ENCODE results near the gene GFOD1.

The GFOD1 gene

DNA sequence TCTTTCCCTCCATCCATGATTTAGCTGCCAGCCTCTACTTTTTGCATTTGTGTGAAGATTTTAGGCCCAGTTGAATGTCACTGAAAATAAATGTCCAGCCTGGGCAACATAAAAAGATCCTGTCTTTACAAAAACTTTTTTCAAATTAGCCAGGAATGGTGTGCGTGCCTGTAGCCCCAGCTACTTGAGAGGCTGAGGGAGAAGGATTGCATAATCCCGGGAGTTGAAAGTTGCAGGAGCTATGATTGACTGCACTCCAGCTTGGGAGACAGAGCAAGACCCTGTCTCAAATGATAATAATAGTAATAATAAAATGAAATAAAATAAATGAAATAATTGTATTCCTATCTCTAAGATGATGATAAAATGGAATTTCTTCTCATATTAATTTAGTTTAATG, 5.0 kb upstream of the GFOD1 start:
- DNase-seq (ENCODE audit: low read depth) = no peak
- H3K4me3 ChIP-seq (ENCODE audit: low read depth, low read length) = no peak overlapping the region
- TF ChIP-seq, protein P1, sequence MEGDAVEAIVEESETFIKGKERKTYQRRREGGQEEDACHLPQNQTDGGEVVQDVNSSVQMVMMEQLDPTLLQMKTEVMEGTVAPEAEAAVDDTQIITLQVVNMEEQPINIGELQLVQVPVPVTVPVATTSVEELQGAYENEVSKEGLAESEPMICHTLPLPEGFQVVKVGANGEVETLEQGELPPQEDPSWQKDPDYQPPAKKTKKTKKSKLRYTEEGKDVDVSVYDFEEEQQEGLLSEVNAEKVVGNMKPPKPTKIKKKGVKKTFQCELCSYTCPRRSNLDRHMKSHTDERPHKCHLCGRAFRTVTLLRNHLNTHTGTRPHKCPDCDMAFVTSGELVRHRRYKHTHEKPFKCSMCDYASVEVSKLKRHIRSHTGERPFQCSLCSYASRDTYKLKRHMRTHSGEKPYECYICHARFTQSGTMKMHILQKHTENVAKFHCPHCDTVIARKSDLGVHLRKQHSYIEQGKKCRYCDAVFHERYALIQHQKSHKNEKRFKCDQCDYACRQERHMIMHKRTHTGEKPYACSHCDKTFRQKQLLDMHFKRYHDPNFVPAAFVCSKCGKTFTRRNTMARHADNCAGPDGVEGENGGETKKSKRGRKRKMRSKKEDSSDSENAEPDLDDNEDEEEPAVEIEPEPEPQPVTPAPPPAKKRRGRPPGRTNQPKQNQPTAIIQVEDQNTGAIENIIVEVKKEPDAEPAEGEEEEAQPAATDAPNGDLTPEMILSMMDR (IDR thresholded peaks at IDR 0.05; ENCODE audit: insufficient read depth, low read depth, low read length, missing control alignments) = no peak

DNA sequence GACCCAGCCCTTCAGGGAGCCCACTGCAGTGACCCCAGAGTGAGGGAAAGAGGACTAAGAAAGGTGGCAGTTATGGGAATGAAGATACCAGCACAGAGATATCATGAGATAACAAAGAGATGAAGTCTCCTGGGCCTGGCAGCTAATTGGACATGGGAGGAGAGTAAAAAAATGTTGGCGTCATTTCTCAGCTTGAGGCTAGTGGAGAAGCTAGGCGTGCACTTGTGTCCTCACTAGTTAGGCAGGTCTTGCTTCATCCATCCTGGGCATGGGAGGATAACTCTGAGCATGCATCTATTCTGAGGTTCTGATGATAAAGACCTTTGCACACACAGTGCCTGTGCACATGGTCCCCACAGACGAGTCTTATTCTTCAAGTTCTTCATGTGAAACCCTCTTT, 4.1 kb upstream of the GFOD1 start:
- DNase-seq (ENCODE audit: low read depth) = no peak
- TF ChIP-seq, protein P1 (IDR thresholded peaks at IDR 0.05; ENCODE audit: insufficient read depth, low read depth, low read length, missing control alignments) = no peak
- H3K4me3 ChIP-seq (ENCODE audit: low read depth, low read length) = no peak overlapping the region

DNA sequence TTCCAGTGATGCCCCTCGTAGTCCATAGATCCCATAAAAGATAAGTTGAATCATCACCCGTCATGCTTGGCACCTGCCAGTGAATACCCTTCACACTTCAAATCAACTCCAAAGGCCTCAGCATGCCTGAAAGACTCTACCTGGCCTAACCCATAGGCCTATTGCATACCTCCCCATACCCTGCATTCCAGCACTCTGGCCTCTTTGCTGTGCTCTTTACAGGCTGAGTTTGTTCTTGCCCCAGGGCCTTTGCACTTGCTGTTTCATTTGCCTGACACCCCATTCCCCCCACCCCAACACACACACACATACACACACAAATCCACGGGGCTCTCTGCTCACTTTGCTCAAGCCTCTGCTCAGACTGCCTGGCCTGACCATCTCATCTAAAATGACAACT, 3.0 kb upstream of the GFOD1 start:
- no peak for DNase-seq (ENCODE audit: low read depth)
- no peak overlapping the region for H3K4me3 ChIP-seq (ENCODE audit: low read depth, low read length)
- TF ChIP-seq, protein P1 (IDR thresholded peaks at IDR 0.05; ENCODE audit: insufficient read depth, low read depth, low read length, missing control alignments) = no peak

DNA sequence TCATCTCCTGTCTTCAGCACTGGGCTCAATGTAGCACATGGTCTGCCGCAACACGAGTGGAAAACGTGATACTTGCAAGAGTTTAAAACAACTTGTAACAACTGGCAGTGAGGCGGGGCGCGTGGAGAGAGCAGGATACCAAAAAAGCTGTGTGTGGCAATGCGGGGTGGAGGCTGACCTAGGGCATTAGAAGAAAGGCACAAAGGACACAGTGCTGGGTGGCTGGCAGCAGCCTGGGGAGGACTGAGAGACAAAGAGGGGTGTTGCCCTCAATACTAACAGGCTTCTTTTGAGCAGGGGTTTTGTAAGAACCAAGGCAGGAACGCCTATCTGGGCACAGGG, 1.5 kb upstream of the GFOD1 start:
- DNase-seq (ENCODE audit: low read depth) = no peak
- no peak overlapping the region for H3K4me3 ChIP-seq (ENCODE audit: low read depth, low read length)
- TF ChIP-seq, protein P1 (IDR thresholded peaks at IDR 0.05; ENCODE audit: insufficient read depth, low read depth, low read length, missing control alignments) = no peak

DNA sequence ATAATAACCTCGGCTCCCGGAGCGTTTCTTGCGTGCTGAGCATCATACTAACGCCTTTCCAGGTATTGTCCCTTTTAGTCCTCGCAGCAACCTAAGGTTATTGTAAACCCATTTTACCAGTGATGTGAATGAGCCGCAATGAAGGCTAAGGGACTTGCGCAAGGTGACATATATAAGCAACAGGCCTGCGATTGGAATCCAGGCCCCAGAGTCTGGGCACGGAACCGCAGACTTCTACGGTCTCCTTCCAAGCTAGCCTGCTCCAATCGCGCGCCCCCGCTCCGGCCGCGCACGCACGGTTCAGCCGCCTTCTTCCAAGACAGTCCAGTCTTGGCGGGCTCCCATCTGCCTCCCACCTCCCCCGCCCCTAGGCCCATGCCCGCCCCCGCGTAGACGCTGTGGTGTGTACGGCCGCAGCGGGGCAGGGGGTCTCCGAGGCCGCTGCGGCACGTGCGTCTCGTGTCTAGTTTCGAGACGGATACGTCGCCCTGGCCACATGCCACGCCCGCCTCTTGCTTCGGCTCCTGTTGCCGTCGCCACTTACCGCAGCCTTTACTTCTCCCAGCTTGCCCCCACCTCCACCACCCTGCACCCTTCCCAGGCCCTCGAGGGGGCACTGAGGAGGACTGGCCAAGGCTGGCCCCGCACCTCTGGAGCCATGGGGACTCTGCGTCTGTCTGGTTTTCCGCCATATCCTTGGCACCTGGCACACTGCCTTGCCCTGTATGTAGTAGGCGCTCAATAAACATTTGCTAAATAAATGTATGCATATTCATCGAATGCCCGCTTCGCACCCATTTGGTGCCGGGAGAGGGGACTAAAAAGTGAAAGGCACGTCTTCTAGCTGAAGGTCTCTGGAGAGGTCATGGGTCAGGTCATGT, 855 bp upstream of the GFOD1 start:
- peak overlapping the region; percentile 87 for H3K4me3 ChIP-seq (ENCODE audit: low read depth, low read length)
- TF ChIP-seq, protein P1 (IDR thresholded peaks at IDR 0.05; ENCODE audit: insufficient read depth, low read depth, low read length, missing control alignments) = no peak
- DNase-seq (ENCODE audit: low read depth) = peak; percentile 45

DNA sequence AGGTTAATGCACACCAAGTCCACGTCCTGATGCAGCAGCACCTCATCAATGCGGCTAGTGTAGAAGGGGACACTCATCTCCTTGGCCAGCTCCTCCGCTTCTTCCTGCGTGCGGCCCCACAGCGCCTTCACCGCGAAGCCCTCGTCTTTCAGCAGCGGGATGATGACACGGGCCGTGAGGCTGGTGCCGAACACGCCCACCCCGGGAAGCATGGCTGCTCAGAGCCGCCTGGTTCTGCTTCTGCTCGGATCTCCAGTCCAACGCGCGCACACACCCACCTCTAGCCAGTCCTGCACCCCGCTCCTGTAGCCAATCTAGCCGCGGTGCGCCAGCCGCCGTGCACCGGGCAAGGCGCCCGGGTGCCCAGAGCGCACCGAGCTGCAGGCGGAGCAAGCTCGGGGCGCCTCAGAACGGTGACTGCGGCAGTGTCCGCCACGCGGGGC, 700 bp downstream of the GFOD1 start:
- TF ChIP-seq, protein P1 (IDR thresholded peaks at IDR 0.05; ENCODE audit: insufficient read depth, low read depth, low read length, missing control alignments) = no peak
- peak overlapping the region; percentile 97 for H3K4me3 ChIP-seq (ENCODE audit: low read depth, low read length)
- DNase-seq (ENCODE audit: low read depth) = peak; percentile 80

Data from GM12865 (cell line).